Measurements from ENCODE around the gene EGR2. TPM values are rescaled to one million over a fixed set of nuclear protein-coding genes. Genes with fewer than 3 reads are reported as not detected.

The EGR2 gene
- total and polyA plus RNA-seq, 8 donors: 0.76 to 14.2 (median 4.8) TPM

GRCh38 chr10:62820586-62820985 is 4.4 kb upstream of the EGR2 start:
- no peak overlapping the region for H3K4me3 ChIP-seq
- no peaks in the 10 kb centered on the region for H3K9me3 ChIP-seq
- ATAC-seq (no peak), DNase-seq (no peak)
- H3K27me3 ChIP-seq: peaks cover 21 to 52% of the 10 kb centered on the region in 2 donors
- no peak for TF ChIP-seq CTCF (IDR thresholded peaks at IDR 0.05)
- H3K4me1 ChIP-seq: peaks cover 16 to 31% of the 10 kb centered on the region in 2 donors
- intact Hi-C loops (cut with DNase I): no loop called here
- H3K27ac ChIP-seq: no peak overlapping the region
- no peaks in the 10 kb centered on the region for H3K36me3 ChIP-seq

- intact Hi-C loops (cut with DNase I): loop anchor here in 1 of 2 donors (10.0 kb wide), 1 partner anchor 225 kb away; no protein-coding TSS in a partner anchor
- TF ChIP-seq CTCF (IDR thresholded peaks at IDR 0.05): no peak
- DNase-seq (peak in 1 of 4 donors; percentile 18), ATAC-seq (no peak)
- Histone ChIP-seq H3K27ac (no peak overlapping the region), H3K36me3 (no peaks in the 10 kb centered on the region), H3K9me3 (no peaks in the 10 kb centered on the region), H3K4me3 (no peak overlapping the region), H3K27me3 (peaks cover 33 to 64% of the 10 kb centered on the region in 2 donors), H3K4me1 (peaks cover 18 to 43% of the 10 kb centered on the region in 2 donors)
These were observed 3.2 kb upstream of the EGR2 start for GRCh38 chr10:62819141-62819920.

- Histone ChIP-seq H3K27ac (no peak overlapping the region), H3K36me3 (peaks cover 0 to 2% of the 10 kb centered on the region in 2 donors), H3K4me1 (peaks cover 18 to 44% of the 10 kb centered on the region in 2 donors), H3K4me3 (peak overlapping the region; percentile 53 to 61), H3K27me3 (peaks cover 34 to 72% of the 10 kb centered on the region in 2 donors), H3K9me3 (no peaks in the 10 kb centered on the region)
- intact Hi-C loops (cut with DNase I): loop anchor here in 1 of 2 donors (10.0 kb wide), 1 partner anchor 224 kb away; no protein-coding TSS in a partner anchor
- DNase-seq (peak in 3 of 4 donors; percentile 25 to 89 (median 59)), ATAC-seq (no peak)
- TF ChIP-seq CTCF (IDR thresholded peaks at IDR 0.05): no peak
These were observed 2.4 kb upstream of the EGR2 start for GRCh38 chr10:62818426-62819011.

- peak in 3 of 4 donors; percentile 75 to 96 (median 82) for DNase-seq
- H3K27ac ChIP-seq: peak overlapping the region; percentile 83 to 88
- peaks cover 34 to 79% of the 10 kb centered on the region in 2 donors for H3K27me3 ChIP-seq
- H3K4me3 ChIP-seq: peak overlapping the region; percentile 53 to 61
- TF ChIP-seq CTCF (IDR thresholded peaks at IDR 0.05): peak; percentile 88 to 91
- H3K36me3 ChIP-seq: peaks cover 0 to 8% of the 10 kb centered on the region in 2 donors
- peaks cover 18 to 44% of the 10 kb centered on the region in 2 donors for H3K4me1 ChIP-seq
- ATAC-seq: peak; percentile 83
- H3K9me3 ChIP-seq: no peaks in the 10 kb centered on the region
- intact Hi-C loops (cut with DNase I): loop anchor here in 1 of 2 donors (10.0 kb wide), 1 partner anchor 223 kb away; no protein-coding TSS in a partner anchor
These were observed 1.7 kb upstream of the EGR2 start for GRCh38 chr10:62817766-62818425.

Measured in left lung (tissue), 10 donors.